Stimulated activated CD8-positive, alpha-beta memory T cell treated with anti-CD3 and anti-CD28 coated beads, Interleukin-4, amount 100 ng/mL, for 1 hour (primary cell): ENCODE measurements around the gene PRRX2.
"Not testable (repeated sequence)": the region's sequence is repeated elsewhere in the genome, so short reads cannot be mapped to it uniquely, and the experiment has no call there.

Source experiments
- DNase-seq, 2 donors: peaks; one replicate each; pipeline ENCODE4 v3.0.0-alpha.2; 2020; ENCODE audit warnings: low read depth in 2 of 2, low spot score in 1 of 2

The PRRX2 gene

DNA sequence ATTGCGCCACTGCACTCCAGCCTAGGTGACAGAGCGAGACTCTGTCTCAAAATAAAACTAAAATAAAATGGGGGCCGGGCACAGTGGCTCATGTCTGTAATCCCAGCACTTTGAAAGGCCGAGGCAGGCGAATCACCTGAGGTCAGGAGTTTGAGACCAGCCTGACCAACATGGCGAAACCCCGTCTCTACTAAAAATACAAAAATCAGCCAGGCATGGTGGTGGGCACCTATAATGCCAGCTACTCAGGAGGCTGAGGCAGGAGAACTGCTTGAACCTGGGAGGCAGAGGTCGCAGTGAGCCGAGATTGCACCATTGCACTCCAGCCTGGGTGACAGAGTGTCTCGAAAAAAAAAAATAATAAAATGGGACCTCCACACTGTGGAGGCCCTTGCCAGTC lies 29.1 kb upstream of the PRRX2 start:
- DNase-seq, result not testable (repeated sequence)

DNA sequence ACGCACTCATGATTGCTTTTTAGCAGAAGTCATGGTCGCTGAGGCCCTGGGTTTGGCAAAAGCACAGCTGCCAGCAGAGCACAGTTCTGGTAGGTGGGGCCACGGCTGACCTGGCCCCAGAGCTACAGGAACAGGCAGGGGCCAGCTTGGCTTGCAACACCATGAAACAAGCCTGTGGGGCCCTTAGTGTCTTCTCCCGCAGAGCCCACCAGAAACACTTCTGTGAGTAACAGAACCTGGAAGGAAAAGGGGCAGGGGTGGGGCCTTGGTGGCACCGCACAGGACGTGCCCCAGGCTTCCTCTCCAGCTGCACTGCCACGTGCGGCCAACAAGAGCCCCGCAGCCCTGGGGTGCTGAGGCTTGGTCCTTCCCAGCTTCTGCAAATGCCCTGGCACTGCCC lies 28.3 kb upstream of the PRRX2 start:
- DNase-seq, result no peak

DNA sequence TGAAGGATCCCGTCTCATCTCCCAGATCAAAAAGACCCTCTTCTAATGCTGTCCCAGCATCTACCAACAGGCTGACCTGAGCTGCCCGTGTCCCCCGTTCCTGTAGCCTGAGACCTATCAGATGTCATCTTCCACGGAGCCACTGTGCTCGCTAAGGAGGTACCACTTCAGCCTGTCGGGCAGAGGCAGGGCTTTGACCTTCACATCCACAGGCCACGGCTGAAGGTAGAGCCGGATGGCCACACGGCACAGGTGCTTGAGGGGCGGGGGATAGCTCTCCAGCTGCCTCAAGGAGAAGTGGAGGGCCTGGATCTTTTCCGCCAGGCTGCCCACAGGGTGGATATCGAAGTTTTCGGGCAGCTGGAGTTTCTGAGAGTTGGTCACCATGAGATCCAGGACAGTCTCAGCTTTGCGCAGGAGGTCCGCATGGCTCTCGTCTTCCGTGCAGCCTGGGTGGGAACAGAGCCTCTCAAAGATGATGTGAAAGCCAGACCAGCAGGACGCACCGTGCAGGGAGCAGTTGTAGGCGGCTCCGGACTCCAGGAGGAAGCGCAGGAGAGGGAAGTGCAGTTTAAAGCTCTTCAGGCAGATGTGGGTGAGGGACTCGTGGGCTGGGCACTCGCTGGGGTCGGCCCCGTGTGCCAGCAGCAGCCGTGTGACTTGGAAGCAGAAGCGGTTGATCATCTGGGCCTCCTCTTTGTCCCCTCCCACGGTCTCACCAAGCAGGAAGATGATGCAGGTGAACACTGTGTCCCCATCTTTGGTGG lies 27.6 kb upstream of the PRRX2 start:
- DNase-seq, result no peak

DNA sequence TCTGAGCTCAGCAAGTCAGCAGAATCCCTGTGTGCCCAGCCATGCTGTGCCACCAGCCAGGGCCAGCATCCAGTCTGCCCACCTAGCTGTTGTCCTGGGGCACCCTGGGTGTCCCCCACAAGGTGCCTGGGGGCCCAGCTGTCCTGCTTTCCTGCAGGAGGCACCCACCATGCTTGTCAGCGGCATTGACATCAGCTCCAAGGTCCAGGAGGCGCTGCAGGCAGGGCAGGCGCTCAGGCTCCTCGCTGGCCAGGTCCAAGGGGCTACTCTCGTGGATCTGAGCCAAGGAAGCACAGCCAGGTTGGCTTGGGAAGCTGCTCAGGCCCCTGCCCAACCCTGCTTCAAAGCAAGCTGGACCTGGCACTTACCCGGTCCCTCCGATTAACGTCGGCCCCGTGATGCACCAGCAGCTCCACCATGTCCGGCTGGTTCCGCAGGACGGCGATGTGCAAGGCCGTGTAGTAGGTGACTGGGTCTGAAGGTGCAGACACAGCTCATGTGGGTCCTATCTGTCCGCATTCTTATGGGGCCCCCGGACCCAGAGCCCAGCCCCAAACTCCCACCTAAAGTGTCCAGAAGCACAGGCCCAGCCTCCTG lies 26.3 kb upstream of the PRRX2 start:
- DNase-seq, result no peak

- no peak for DNase-seq
These were observed 25.7 kb upstream of the PRRX2 start for GRCh38 chr9:129639756-129640085.

DNA sequence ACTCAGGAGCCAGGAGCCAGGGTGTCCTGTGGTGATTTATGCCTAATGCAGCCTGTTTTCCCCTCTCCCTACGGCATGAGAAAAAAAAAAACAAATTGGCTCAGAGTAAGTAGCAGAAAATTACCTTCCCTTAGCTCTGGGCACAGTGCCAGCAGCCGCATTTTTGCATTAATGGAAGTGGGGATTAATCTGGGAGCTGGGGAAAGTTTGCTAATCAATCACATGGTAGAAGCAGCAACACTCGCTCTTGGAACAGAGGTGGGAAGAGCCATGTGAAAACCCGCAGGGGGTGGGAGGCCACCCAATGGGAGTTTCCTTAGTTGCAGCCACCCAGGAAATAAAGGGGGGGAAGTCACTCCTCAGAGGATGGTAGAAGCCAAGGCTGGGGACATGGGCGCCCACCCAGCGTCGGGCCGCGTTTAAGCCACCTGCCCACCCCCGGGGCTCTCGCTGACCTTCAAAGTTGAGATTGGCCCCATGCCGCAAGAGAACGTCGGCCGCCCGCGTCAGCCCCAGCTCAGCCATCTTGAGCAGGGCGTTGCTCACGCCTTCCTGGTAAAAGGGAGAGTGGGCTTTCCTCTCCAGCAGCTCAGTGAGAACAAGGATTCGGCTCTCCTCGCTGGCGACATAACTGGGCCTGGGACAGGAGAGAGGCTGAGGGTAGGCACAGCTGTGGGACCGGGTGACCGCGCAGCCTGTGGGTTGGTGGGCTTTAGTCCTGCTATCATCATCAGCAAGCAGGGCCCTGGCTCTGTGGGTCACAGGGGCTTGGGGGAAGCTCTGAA lies 25.2 kb upstream of the PRRX2 start:
- DNase-seq, result no peak

GRCh38 chr9:129640871-129641749 lies 24.3 kb upstream of the PRRX2 start:
- DNase-seq, result no peak

- peak; percentile 86 to 96 for DNase-seq
These were observed 23.5 kb upstream of the PRRX2 start, which contains the start of gene ASB6 for GRCh38 chr9:129641750-129642585. Gene ASB6 (minus strand): TSS chr9:129642151. CDS start chr9:129641999, 152 bp downstream.

- DNase-seq, result no peak
These were observed 21.7 kb upstream of the PRRX2 start for GRCh38 chr9:129643706-129644105.

DNA sequence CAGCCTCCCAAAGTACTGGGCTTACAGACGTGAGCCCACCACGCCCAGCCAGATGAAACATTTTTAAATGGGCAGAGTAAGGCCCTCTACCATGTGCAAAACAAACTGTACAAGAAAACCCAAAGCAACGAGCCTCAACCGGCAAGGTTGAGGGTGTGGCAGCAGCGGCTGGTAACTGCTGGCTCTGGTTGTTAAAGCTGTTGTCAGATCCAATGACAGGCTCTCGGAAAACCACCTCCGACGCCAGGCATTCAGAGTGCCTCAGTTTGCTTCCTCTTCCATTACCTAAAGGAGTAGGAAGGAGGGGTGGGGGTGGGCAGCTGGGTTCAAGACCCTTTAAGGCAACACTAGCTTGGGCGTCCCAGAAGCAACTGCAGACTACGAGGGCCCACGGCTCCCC lies 21.1 kb upstream of the PRRX2 start:
- no peak for DNase-seq

- no peak for DNase-seq
These were observed 20.5 kb upstream of the PRRX2 start for GRCh38 chr9:129644902-129645301.

GRCh38 chr9:129646252-129646651 lies 19.2 kb upstream of the PRRX2 start:
- DNase-seq, result no peak

GRCh38 chr9:129646654-129647053 lies 18.8 kb upstream of the PRRX2 start:
- no peak for DNase-seq

DNA sequence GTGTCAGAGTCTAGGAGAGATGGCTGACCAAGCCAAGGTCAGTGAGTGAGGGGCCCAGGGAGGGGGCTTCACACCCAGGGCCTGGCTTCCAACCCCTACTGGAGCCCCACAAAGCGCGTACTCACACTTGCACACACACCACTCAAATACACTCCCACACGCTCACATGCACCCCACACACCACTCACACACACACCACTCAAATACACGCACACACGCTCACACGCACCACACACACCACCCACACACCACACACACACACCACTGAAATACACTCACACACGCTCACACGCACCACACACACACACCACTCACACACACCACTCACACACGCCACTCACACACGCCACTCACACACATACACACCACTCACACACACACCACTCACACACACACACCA lies 17.8 kb upstream of the PRRX2 start:
- no peak for DNase-seq

DNA sequence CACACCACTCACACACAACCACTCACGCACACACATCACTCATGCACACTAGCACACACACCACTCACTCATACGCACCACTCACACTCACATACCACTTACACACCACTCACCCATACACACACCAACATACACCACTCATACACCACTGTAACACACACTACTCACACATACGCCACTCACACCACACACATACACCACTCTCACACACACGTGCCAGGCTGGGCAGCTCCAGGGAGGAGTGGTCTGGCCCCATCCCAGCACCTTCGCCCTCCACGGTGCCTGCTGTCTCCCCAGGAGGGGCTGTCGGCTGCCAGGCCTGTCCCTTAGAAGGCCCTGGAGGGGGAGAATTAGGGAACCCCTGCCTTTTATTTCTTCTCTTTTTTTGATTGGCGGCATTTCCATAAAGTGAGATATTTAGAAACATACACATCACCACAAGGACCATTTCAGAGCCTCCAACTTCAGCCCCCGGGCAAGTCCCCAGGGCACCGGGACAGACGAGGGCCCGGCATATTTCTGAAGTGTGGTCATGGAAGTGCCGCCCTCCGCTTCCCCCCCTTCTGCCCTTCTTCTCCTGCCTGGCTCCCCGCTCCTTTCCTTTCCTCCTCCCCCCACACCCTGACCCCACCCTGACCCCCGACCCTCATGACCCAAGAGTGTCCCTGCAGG lies 17.2 kb upstream of the PRRX2 start:
- no peak for DNase-seq

GRCh38 chr9:129648764-129649115 lies 16.7 kb upstream of the PRRX2 start:
- no peak for DNase-seq

DNA sequence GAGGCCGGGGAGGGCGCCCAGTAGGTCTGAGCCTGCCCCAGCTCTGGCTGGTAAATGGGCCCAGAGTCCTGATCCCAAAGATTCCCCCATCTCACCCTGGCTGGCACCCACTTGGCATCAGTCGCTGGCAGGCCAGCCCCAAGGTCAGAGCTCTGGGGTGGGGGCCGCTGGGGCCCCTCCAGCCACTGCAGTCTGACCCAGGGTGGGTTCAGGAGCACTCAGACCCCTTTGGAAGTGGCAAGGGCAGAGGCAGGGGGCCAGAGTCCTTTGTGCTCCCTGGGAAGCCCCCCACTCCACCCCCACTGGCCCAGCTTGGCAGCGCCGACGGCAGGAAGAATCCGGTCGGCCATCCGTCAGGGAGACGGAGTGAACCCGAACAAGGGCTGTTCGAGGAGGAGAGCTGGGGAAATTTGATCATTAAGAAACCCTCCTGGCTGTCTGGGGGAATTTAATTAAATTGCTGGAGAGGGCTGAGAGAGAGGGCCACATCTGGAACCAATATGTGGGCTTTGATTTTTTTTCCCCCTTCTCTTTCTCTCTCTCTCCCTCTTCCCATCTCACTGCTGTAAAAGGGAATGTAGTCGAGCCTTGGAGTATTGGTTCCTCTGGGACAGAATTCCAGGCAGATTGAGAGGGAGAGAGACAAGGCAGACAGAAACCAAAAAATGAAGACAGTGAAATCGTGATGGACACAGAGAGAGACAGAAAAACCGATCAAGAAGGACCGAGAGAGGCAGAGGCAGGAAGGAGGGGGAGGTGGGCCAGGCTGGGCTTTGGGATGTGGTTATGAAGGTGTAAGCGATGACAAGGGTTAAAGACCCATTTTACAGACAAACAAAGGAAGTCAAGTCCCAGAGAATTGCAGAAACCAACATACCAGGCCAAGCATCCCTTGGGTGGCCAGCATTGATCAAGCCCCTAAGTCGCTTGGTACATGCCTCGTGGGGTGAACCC lies 15.4 kb upstream of the PRRX2 start:
- no peak for DNase-seq

- DNase-seq, result no peak
These were observed 14.7 kb upstream of the PRRX2 start for GRCh38 chr9:129650680-129651235.
